ENCODE results near the gene RXFP2.

Gene RXFP2

GRCh38 chr13:31774186-31774750, 34.9 kb downstream of the RXFP2 start:
- DNase-seq (ENCODE audit: low read depth) = no peak
- no peak for TF ChIP-seq CTCF (conservative IDR thresholded peaks at IDR 0.05; ENCODE audit: low read depth, low read length)

GRCh38 chr13:31775148-31775547, 35.8 kb downstream of the RXFP2 start:
- TF ChIP-seq CTCF (conservative IDR thresholded peaks at IDR 0.05; ENCODE audit: low read depth, low read length) = no peak
- no peak overlapping the region for H3K4me3 ChIP-seq (ENCODE audit: low read length)
- no peak for DNase-seq (ENCODE audit: low read depth)

More at GRCh38 chr13:31774186-31774750, 34.9 kb downstream of the RXFP2 start:
- no peak overlapping the region for H3K4me3 ChIP-seq (ENCODE audit: low read length)

- DNase-seq (ENCODE audit: low read depth) = no peak
- no peak for TF ChIP-seq CTCF (conservative IDR thresholded peaks at IDR 0.05; ENCODE audit: low read depth, low read length)
- no peak overlapping the region for H3K4me3 ChIP-seq (ENCODE audit: low read length)
Measured at GRCh38 chr13:31775686-31776085, 36.4 kb downstream of the RXFP2 start.

- no peak for TF ChIP-seq CTCF (conservative IDR thresholded peaks at IDR 0.05; ENCODE audit: low read depth, low read length)
- no peak overlapping the region for H3K4me3 ChIP-seq (ENCODE audit: low read length)
- no peak for DNase-seq (ENCODE audit: low read depth)
Measured at GRCh38 chr13:31781064-31781463, 41.7 kb downstream of the RXFP2 start.

GRCh38 chr13:31786011-31786410, 46.7 kb downstream of the RXFP2 start:
- H3K4me3 ChIP-seq (ENCODE audit: low read length) = no peak overlapping the region
- no peak for DNase-seq (ENCODE audit: low read depth)
- no peak for TF ChIP-seq CTCF (conservative IDR thresholded peaks at IDR 0.05; ENCODE audit: low read depth, low read length)

- H3K4me3 ChIP-seq (ENCODE audit: low read length) = no peak overlapping the region
- no peak for TF ChIP-seq CTCF (conservative IDR thresholded peaks at IDR 0.05; ENCODE audit: low read depth, low read length)
- DNase-seq (ENCODE audit: low read depth) = no peak
Measured at GRCh38 chr13:31790992-31791391, 51.7 kb downstream of the RXFP2 start.

- no peak for TF ChIP-seq CTCF (conservative IDR thresholded peaks at IDR 0.05; ENCODE audit: low read depth, low read length)
- no peak for DNase-seq (ENCODE audit: low read depth)
- H3K4me3 ChIP-seq (ENCODE audit: low read length) = no peak overlapping the region
Measured at GRCh38 chr13:31793246-31793645, 53.9 kb downstream of the RXFP2 start.

All from retinal pigment epithelial cell (primary cell).